Astrocyte (in vitro differentiated cells and primary cell): ENCODE results near the gene DNPEP. TPM values are rescaled to one million over a fixed set of nuclear protein-coding genes. Genes with fewer than 3 reads are reported as not detected.

ENCODE experiments used
- DNase-seq: peaks from one replicate; pipeline ENCODE4 v3.0.0-alpha.2; 2010; ENCODE audit warnings: low read depth
- FAIRE-seq: peaks from 2 replicates; lab custom pipeline; 2011; peaks lifted over from hg19 to GRCh38; lab: Jason Lieb, UNC
- H2AFZ ChIP-seq: 2 replicates; pipeline ENCODE4 v1.6.0; 2012; ENCODE audit warnings: low read depth, low read length, inconsistent platforms
- H3K27ac ChIP-seq: 2 replicates; pipeline ENCODE4 v1.5.1; 2011; ENCODE audit warnings: low read depth, low read length, inconsistent platforms
- H3K27me3 ChIP-seq: 2 replicates; pipeline ENCODE4 v1.6.0; 2011; ENCODE audit warnings: low read length, inconsistent platforms; ENCODE audit not compliant: insufficient read depth
- H3K36me3 ChIP-seq: 2 replicates; pipeline ENCODE4 v1.5.1; 2011; ENCODE audit warnings: low read length, inconsistent platforms; ENCODE audit not compliant: insufficient read depth
- H3K4me1 ChIP-seq: 2 replicates; pipeline ENCODE4 v1.5.1; 2011; ENCODE audit warnings: low read length, inconsistent platforms; ENCODE audit not compliant: insufficient read depth
- H3K4me2 ChIP-seq: 2 replicates; pipeline ENCODE4 v1.6.0; 2012; ENCODE audit warnings: low read length, inconsistent platforms
- H3K4me3 ChIP-seq: 2 replicates; pipeline ENCODE4 v1.5.1; 2011; ENCODE audit warnings: low read depth, mild to moderate bottlenecking, low read length, inconsistent platforms; ENCODE audit not compliant: insufficient read depth
- H3K79me2 ChIP-seq: 2 replicates; pipeline ENCODE4 v1.6.0; 2012; ENCODE audit warnings: mild to moderate bottlenecking, low read length, inconsistent platforms; ENCODE audit not compliant: insufficient read depth
- H3K9ac ChIP-seq: 2 replicates; pipeline ENCODE4 v1.6.0; 2012; ENCODE audit warnings: mild to moderate bottlenecking, low read length, inconsistent platforms
- H3K9me3 ChIP-seq: 2 replicates; pipeline ENCODE4 v1.5.1; 2012; ENCODE audit warnings: low read depth, mild to moderate bottlenecking, low read length, inconsistent platforms; ENCODE audit not compliant: insufficient read depth
- H4K20me1 ChIP-seq: 2 replicates; pipeline ENCODE4 v1.6.0; 2012; ENCODE audit warnings: low read length, inconsistent platforms; ENCODE audit not compliant: insufficient read depth
- H3K27ac Mint-ChIP-seq: one replicate; pipeline ENCODE4 v1.8.0; 2021; ENCODE audit warnings: mild to moderate bottlenecking, mixed read lengths; ENCODE audit not compliant: unreplicated experiment
- H3K27me3 Mint-ChIP-seq: one replicate; pipeline ENCODE4 v1.8.0; 2021; ENCODE audit warnings: low read depth, mixed read lengths; ENCODE audit not compliant: unreplicated experiment
- H3K36me3 Mint-ChIP-seq: one replicate; pipeline ENCODE4 v1.8.0; 2021; ENCODE audit warnings: low read depth, mixed read lengths; ENCODE audit not compliant: unreplicated experiment
- H3K4me1 Mint-ChIP-seq: one replicate; pipeline ENCODE4 v1.8.0; 2021; ENCODE audit warnings: low read depth, mixed read lengths; ENCODE audit not compliant: unreplicated experiment
- H3K4me3 Mint-ChIP-seq: one replicate; pipeline ENCODE4 v1.8.0; 2021; ENCODE audit warnings: mild to moderate bottlenecking, moderate library complexity, mixed read lengths; ENCODE audit not compliant: unreplicated experiment
- H3K9me3 Mint-ChIP-seq: one replicate; pipeline ENCODE4 v1.8.0; 2021; ENCODE audit warnings: mild to moderate bottlenecking, mixed read lengths; ENCODE audit not compliant: unreplicated experiment
- CTCF ChIP-seq: IDR thresholded peaks from 2 replicates; pipeline ENCODE4 v1.5.1; 2011; ENCODE audit warnings: low read depth, mild to moderate bottlenecking, inconsistent platforms, low read length, moderate library complexity; ENCODE audit not compliant: insufficient read depth
- EZH2 ChIP-seq: IDR thresholded peaks from 2 replicates; pipeline ENCODE4 v1.6.1; 2012; ENCODE audit warnings: mild to moderate bottlenecking, low read length, inconsistent platforms; ENCODE audit not compliant: insufficient read depth
- total RNA-seq: library from RNA; stranded (reverse); gene quantifications from 2 replicates; pipeline ENCODE4 v1.2.1, GENCODE V29; 2021

The DNPEP gene
- total RNA-seq, 1 donor from 2014 or later, result 53.9 TPM

GRCh38 chr2:219353129-219353528 is 34.6 kb downstream of the DNPEP start:
- no peak overlapping the region for H3K27ac ChIP-seq
- no peak for FAIRE-seq
- H3K36me3 ChIP-seq, result no peaks in the 10 kb centered on the region
- peaks cover 1% of the 10 kb centered on the region for H3K36me3 Mint-ChIP-seq
- H3K9ac ChIP-seq, result no peak overlapping the region
- H3K4me3 ChIP-seq, result no peak overlapping the region
- H2AFZ ChIP-seq, result no peak overlapping the region
- no peak for TF ChIP-seq EZH2
- TF ChIP-seq CTCF, result no peak
- H3K79me2 ChIP-seq, result no peaks in the 10 kb centered on the region
- H3K9me3 Mint-ChIP-seq, result no peaks in the 10 kb centered on the region
- H3K27me3 Mint-ChIP-seq, result peaks cover 52% of the 10 kb centered on the region
- no peak overlapping the region for H3K27ac Mint-ChIP-seq
- no peak for DNase-seq
- H3K9me3 ChIP-seq, result no peaks in the 10 kb centered on the region
- H4K20me1 ChIP-seq, result no peaks in the 10 kb centered on the region
- H3K4me3 Mint-ChIP-seq, result peak overlapping the region; percentile 27
- H3K27me3 ChIP-seq, result peaks cover 22% of the 10 kb centered on the region
- peaks cover 12% of the 10 kb centered on the region for H3K4me1 ChIP-seq
- H3K4me1 Mint-ChIP-seq, result peaks cover 13% of the 10 kb centered on the region
- H3K4me2 ChIP-seq, result no peak overlapping the region

- Histone ChIP-seq H3K79me2 (no peaks in the 10 kb centered on the region), H3K36me3 (no peaks in the 10 kb centered on the region), H2AFZ (no peak overlapping the region), H3K9me3 (no peaks in the 10 kb centered on the region), H3K4me3 (no peak overlapping the region), H3K4me2 (no peak overlapping the region), H3K27ac (no peak overlapping the region), H4K20me1 (no peaks in the 10 kb centered on the region), H3K4me1 (peaks cover 12% of the 10 kb centered on the region), H3K27me3 (peaks cover 16% of the 10 kb centered on the region), H3K9ac (no peak overlapping the region)
- Mint-ChIP-seq H3K4me3 (no peak overlapping the region), H3K27me3 (peaks cover 47% of the 10 kb centered on the region), H3K36me3 (peaks cover 1% of the 10 kb centered on the region), H3K4me1 (peaks cover 13% of the 10 kb centered on the region), H3K27ac (peak overlapping the region; percentile 66), H3K9me3 (peaks cover 2% of the 10 kb centered on the region)
- FAIRE-seq (no peak), DNase-seq (peak; percentile 11)
- TF ChIP-seq EZH2 (no peak), CTCF (peak; percentile 67)
Observed at GRCh38 chr2:219352448-219353023, 35.2 kb downstream of the DNPEP start.

DNA sequence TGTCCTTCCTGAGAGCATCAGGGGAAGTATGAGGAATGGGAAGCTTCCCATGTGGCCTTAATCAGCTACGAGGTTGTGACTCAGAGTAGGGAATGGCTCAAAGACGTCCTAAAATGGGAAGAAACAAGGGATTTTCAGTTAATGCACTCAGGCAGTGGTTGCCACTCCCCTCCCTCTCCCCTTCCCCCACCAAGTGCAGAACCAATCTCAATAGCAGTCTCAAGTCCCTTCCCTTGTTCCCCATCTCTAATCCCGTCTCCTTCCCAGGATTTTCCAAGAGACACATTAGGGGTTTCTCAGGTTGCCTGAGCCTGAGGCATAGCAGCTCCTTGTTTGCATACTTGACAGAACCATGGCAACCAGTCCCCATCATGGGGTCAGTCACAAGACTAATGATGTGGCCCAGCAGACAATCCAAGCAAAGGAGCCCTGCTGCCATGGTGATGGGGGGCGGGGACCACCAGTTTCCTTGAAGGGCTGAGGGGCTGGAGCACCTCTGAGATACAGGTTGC is 36.9 kb downstream of the DNPEP start:
- Histone ChIP-seq H3K4me3 (no peak overlapping the region), H3K9me3 (no peaks in the 10 kb centered on the region), H2AFZ (peak overlapping the region; percentile 52), H4K20me1 (no peaks in the 10 kb centered on the region), H3K27me3 (peaks cover 8% of the 10 kb centered on the region), H3K36me3 (no peaks in the 10 kb centered on the region), H3K9ac (no peak overlapping the region), H3K4me1 (peaks cover 12% of the 10 kb centered on the region), H3K79me2 (no peaks in the 10 kb centered on the region), H3K27ac (peak overlapping the region; percentile 20), H3K4me2 (peak overlapping the region; percentile 57)
- H3K9me3 Mint-ChIP-seq, result peaks cover 2% of the 10 kb centered on the region
- peaks cover 1% of the 10 kb centered on the region for H3K36me3 Mint-ChIP-seq
- peaks cover 37% of the 10 kb centered on the region for H3K27me3 Mint-ChIP-seq
- peak overlapping the region; percentile 54 for H3K4me3 Mint-ChIP-seq
- H3K27ac Mint-ChIP-seq, result peak overlapping the region; percentile 83
- TF ChIP-seq EZH2 (no peak), CTCF (no peak)
- H3K4me1 Mint-ChIP-seq, result peaks cover 13% of the 10 kb centered on the region
- peak; percentile 47 for DNase-seq
- FAIRE-seq, result peak; percentile 62
